ENCODE measurements around the gene HTR3A.
A peak's percentile ranks its signal among the peaks of the same experiment; 100 is the strongest.

The HTR3A gene

DNA sequence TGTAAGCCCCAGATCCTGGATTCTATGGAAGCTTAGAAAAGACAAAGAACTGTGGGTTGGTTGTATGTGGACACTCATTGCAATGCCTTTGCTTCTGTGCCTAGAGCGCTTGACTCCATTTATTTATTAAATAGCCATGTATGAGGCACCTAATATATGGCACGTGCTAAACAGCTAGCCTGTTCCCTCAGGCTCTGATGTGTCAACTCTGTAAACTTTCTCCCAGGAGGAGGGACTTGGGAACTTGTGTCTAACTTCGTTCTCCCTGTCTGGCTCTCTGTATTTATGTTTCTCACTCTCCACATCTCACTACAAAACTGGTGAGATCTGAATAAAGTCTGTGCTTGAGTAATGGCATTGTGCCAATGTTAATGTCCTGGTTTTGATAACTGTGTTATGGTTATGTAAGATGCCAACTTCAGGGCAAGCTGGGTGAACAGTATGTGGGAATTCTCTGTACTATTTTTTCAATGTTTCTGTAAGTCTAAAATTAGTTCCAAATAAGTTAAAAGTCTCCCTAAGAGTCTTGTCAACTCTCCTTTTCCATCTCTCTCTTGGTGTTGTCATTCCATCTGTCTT lies 50.5 kb downstream of the HTR3A start:
- DNase-seq: no peak

DNA sequence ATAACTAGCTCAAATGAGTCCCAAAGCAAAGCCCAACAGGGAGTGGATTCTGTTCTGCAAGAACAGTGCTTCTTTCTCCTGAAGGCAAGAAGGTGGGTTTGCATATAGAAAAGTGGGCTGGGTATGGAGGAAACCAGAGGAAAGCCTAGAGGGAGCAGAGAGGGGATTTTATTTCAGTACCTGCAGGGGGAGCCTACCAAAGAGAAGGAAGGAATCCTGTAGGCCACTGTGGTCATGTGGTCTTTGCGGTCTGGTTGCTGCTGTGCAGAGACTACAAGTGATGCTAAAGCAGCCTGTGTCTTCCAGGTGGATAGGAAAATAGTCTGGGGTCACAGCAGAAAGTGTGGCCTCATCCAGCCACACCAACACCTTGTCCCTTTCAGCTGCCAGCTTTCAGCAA lies 51.4 kb downstream of the HTR3A start:
- no peak for DNase-seq

DNA sequence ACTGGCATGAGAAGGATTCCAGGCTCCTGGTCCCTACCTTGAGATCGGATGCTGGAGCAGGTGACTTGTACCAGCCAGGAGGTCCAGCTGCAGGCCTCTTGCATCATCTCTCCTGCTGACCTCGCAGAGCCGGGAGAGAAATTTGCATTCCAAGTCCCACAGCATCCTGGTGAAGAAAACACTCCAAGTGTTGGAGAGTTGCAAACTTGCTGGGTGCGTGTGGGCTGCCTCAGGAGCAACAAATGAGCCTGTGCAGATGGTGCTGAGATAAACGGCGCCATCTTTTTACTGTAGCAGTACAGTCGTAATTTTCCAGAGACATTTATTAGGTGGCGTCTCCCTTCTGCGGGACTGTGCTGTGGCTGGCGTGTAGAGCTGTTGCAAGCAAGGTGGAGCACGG lies 52.5 kb downstream of the HTR3A start:
- DNase-seq: no peak

DNA sequence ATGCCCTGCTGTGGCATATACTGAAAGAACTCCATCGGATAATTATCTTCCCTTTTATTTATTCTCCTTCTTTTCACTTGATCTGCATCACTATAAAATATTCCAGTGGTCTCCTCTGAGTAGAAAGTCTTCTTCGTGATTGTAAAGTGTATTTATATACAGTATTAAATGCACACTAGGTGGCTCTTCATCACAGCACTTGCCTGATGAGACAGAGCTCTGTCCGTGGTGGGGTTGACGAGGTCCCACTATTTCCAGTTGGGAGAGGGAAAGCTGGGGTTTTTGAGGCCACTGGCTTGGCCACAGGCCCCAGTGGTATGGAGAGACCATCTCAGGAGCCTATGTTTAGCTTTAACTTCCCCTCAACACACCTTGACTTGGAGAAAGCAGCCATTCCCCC lies 53.0 kb downstream of the HTR3A start:
- DNase-seq: no peak

DNA sequence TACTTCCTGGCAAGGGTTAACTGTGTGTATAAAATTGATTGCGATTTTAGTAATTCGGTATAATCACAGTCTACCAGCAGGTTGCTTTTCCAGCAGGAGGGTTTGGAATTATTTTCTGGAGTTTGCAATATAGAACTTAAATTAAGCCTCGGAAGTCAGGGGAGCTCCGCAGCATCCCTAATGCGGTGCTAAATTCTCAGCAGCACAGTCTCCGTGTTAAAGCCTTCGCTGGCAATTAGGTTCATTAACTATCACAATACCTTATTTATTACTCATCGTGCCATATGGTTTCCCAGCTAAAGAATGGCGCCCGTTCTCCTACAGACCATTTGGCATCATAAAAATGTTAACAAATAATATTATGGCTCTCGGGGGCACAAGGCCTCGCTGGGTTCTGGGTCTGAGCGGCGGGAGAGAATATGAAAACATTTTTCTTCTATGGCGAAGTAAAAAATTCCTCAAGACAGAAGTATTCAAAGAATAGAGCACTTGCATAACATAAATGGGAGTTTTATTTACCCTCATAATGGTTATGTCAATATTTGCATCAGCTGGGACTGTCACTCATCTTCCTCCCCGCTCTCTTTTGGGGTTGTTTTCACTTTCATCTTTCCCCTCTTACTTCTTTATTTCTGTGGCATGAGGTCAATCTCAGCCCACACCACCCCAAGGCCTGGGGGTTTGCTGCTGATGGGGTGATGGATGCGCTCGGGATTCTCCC lies 56.5 kb downstream of the HTR3A start:
- DNase-seq: no peak

DNA sequence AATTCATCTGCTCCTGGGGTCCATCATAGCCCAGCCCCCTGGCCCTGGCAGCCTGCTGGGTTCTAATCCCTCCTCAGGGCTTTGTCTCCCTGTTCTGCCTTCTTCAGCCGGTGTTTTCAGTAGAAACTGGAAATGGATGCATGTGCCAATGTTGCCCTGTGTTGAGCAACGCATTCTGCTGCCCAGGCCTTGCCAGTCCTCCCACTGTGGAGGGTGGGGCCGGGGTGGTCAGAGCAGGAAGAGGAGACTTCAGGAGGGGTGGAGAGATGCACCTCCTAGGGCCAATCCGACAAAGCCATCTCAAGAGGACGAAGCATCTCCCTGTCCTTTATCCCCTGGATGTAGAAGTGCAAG lies 57.0 kb downstream of the HTR3A start:
- DNase-seq: no peak

DNA sequence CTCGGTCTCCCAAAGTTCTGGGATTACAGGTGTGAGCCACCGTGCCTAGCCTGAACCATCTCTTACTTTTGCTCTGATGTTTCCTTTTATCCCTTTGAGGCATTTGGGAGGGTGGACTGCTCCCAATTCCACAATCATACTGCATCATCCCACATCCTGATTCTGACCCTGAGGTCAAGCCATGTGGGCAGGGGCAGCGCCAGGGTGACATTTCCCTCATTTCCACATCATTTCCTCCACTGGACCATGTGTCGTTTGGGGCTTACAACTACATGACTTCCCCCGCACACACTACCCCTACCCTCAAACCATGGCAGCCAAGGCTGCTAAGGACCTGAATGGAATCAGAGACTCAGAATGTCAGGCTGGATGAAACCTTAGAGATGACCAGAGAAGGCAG lies 58.2 kb downstream of the HTR3A start:
- no peak for DNase-seq

DNA sequence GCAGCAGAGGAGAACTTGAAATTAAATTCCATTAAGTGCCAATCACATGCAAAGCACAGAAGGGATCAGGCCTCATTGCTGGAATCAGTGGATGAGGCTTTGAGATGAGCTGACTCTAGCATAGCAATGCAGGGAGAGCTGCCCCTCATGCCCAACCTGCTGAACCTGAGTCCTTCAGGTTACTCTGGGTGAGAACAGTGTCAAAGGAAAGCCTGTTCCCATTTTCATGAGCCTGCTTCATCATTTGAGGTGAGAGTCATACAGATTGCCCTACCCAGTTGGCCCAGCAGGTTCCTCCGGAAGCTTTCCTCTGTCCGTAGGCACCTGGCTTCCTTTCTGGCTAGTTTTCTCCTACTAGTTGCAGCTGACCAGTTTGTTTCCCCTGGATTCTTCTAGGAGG lies 58.7 kb downstream of the HTR3A start:
- no peak for DNase-seq

DNA sequence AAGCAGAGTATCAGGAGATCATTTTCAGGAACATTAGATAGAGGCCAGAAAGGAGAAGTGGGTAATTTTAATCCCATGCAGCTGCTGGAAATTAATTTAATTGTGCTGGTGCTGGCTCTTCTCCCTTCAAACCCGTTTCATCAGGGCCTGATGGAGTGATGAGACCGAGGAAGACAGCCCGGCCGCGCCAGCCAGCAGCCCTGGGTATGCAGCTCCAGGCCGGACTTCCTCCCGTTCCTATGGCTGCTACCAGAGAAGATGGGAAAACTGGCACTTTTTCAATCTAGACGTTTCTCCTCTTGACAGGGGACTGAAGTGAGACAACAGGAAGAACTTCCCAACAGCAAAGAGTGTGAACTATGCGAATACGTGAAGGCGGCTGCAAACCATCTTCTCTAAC lies 60.0 kb downstream of the HTR3A start:
- DNase-seq: no peak

DNA sequence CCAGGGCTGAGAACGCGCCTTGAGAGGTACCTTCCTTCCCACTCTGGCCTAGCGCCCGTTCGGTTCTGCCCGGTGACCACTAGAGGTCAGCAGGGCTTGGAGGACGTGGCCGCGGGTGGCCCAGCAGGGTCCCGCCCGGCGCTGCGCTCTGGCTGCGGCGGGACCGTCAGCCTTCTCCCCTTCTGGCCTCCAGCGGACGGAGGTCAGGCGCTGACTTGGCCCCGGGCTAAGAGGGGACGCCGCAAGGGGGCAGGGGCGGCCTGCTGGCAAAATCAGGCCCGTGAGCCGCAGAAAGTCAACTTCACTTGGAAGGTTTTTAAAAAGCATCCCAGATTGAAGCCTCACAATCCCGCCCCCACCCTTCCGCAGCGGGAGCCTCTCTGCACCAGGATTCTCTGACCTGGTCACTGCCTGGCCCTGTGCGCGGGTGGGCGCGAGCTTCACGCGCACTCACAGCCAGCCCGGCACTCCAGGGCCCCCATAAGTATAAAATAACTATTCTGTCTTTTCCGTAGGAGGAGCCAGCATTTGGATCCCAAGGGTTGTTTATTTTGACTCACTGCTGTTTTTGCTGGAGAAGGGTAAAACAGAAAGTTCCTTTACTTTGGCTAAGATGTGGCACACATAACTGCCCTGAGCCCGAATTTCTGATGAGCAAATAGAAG lies 61.4 kb downstream of the HTR3A start:
- DNase-seq: peak; percentile 41

DNA sequence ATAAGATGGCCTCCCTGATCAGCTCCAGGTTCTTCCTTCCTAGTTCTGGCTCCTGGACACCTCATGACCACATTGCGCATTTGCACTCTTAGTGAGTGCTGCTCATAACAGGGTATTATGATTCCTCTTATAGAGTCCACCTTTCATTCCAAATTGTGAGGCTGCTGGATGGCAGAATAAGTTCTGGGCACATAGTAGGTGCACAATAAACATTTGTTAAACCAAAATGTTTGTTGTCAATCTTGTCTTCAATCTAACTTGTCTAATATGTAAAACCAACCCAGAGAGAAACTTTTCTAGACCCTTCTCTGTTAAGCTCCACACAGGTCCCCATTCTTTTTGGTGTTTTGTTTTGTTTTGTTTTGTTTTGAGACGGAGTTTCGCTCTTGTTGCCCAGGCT lies 62.0 kb downstream of the HTR3A start:
- DNase-seq: no peak

DNA sequence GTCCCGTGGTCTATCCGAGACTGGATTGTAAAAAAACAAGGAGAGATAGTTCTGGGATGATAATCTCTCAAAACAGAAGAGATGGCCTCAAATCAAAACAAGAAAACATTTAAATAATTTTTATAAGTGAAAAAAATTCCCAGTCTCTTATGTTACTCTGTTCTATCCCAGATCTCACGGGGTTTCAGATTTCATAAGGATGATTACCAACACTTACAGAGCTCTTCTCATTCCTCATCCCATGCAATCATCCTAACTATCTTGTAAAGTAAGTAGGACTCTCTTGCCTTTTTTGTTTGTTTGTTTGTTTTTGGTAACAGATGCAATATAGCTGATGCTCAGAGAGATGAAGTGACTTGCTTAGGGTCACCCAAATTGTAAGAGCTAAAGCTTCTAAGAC lies 64.6 kb downstream of the HTR3A start:
- no peak for DNase-seq
